Breast epithelium (tissue), 3 donors: ENCODE measurements around the gene CTXND1.

Source experiments
- POLR2A ChIP-seq: fragments of 450-650 bp; IDR thresholded peaks from one replicate; pipeline ENCODE4 v1.6.1; 2016; ENCODE audit warnings: antibody characterized with exemption, mild to moderate bottlenecking, moderate library complexity
- POLR2AphosphoS5 ChIP-seq, 3 donors: sonication (generic); formaldehyde crosslinking; IDR thresholded peaks; one replicate each; pipeline ENCODE4 v1.6.1; 2017; ENCODE audit warnings: antibody characterized with exemption in 3 of 3
- TF ChIP-seq, protein P1 (sequence below), 3 donors: fragments of 450-650 bp; IDR thresholded peaks; one replicate each; pipeline ENCODE4 v1.5.1; 2016 to 2017; ENCODE audit warnings: antibody characterized with exemption in 3 of 3, mild to moderate bottlenecking in 3 of 3, moderate library complexity in 3 of 3

DNA sequence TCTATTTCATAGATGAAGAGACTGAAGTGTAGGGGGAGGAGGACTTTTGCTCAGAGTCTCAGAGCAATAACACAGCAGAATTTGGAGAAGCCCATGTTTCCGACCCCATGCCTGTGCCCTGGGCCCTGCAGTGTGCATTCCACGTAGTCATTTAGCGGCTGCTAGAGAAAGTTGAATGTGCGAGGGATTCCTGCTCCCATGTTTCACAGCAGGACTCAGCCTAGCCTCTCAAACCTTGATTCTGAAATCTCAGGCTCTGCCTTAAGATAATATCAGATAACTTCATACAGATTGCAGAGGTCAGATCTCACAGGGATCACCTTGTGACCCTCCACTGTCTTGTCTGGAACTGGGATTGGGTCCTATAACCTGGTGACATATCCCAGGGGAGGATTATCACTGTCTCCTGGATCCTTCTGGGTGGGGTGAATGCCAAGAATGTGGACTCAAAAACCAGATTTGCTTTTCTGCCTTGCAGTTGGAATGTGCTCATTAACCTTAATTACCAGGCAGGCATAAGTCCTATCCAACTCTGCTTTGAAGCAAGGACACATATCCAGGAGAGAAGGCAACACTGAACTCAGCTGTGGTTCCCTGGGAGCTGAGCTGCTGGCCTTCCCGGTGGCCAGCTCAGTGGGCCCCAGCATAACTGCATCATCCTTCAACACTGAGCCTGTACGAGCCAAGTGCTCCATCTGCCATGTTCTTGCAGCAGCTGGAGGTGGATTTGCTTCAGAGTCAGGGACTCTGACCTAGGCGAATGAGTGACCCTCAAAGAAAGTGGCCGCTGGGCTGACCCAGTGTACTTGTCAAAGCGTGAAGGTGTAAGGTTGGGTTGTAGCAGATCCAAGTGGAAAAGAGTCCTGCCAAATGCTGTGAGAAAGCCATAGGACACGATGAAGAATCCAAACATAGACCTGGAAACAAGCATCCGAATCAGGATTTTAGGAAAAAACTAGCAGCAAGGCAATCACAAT is 43.0 kb downstream of the CTXND1 start:
- TF ChIP-seq, protein P1, sequence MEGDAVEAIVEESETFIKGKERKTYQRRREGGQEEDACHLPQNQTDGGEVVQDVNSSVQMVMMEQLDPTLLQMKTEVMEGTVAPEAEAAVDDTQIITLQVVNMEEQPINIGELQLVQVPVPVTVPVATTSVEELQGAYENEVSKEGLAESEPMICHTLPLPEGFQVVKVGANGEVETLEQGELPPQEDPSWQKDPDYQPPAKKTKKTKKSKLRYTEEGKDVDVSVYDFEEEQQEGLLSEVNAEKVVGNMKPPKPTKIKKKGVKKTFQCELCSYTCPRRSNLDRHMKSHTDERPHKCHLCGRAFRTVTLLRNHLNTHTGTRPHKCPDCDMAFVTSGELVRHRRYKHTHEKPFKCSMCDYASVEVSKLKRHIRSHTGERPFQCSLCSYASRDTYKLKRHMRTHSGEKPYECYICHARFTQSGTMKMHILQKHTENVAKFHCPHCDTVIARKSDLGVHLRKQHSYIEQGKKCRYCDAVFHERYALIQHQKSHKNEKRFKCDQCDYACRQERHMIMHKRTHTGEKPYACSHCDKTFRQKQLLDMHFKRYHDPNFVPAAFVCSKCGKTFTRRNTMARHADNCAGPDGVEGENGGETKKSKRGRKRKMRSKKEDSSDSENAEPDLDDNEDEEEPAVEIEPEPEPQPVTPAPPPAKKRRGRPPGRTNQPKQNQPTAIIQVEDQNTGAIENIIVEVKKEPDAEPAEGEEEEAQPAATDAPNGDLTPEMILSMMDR (IDR thresholded peaks at IDR 0.05) = no peak
- TF ChIP-seq POLR2A (no peak), POLR2AphosphoS5 (IDR thresholded peaks at IDR 0.05) (no peak)
